ENCODE results near the gene PRDX2.
"Not testable (repeated sequence)": the region's sequence is repeated elsewhere in the genome, so short reads cannot be mapped to it uniquely, and the experiment has no call there.

The PRDX2 gene

DNA sequence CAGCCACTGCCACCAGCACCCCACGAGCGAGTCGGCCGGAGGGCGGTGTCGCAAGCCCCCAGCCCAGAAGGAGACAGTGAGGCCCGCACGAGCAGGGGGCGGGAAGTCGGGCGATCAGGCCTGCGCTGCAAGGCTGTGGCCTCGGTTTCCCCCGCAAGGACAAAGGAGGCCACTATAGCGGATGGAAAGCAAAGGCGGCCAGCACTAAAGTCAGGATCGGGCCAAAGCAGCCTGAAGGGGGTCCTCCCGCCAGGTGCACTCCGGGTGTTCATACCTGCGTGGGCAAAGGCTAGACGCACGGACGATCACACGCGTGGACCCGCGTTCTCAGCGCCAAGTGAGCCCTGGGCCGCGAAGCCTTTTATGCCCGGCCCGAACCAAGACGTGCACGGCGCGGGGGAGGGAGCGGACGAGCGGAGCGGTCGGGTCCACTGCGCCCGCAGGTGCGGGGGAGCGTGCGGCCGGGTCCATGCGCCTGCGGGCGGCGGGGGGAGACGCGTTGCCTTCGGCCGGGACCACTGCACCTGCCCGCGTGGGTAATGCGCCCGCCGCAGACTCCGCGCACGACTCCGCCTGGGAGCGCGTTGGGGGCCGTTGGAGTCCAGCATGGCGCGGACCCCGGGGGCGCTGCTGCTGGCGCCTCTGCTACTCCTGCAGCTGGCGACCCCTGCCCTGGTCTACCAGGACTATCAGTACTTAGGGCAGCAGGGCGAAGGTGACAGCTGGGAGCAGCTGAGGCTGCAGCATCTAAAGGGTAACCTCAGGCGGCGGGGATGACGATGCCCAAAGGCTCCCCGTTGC, at the start of gene PRDX2, which contains the start of gene THSD8:
Gene PRDX2, minus strand, starts transcription at position 335 of the 801 bp plus-strand sequence. CDS start 539 bp downstream, outside the sequence.
Gene THSD8, plus strand, starts transcription at position 604 of the 801 bp plus-strand sequence. Its CDS starts 3 bp downstream, at position 607.
- DNase-seq = peak; percentile 81

DNA sequence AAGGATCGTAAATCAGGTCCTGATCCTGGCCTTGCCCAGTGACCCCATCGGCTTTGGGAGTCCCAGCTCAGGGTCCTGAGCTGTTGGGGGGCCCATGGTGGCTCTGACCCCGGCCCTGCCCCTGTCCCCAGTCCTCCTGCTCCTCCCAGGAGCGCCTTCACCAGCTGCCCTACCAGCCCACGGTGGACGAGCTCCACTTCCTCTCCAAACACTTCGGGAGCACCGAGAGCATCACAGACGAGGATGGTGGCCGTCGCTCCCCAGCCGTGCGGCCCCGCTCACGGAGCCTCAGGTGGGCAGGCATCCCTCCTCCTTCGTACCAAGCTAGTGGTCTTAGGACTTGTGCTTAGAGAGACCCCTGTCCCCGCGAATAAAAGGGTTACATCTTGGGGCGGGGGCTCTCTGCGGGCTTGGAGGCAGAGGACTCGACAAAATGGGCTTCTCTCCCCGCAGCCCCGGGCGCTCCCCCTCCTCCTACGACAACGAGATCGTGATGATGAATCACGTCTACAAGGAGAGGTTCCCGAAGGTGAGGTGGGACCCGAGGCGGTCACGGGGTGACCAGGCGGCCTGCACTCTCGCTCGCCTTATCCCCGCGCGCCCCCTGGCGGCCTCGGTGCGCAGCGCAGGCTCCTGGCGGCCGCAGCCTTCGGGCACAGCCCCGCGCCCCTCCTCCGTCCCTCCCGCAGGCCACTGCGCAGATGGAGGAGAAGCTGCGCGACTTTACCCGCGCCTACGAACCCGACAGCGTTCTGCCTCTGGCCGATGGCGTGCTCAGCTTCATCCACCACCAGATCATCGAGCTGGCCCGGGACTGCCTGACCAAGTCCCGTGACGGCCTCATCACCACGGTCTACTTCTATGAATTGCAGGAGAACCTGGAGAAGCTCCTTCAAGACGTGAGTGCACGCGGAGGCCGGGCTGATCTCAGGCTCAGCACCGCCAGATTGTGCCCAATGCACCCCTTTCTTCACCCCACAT, 45.8 kb upstream of the PRDX2 start:
- peak; percentile 88 for DNase-seq

DNA sequence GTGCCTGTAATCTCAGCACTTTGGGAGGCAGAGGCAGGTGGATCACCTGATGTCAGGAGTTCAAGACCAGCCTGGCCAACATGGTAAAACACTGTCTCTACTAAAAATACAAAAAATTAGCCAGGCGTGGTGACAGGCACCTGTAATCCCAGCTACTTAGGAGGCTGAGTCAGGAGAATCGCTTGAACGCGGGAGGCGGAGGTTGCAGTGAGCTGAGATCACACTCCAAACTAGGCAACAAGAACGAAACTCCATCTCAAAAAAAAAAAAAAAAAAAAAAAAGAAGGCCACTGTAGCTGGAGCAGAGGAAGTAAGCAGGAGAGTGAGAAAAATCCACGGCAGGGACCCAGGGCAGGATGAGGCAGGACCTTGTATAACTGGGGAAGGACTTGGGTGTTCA, 45.0 kb upstream of the PRDX2 start:
- DNase-seq = not testable (repeated sequence)

DNA sequence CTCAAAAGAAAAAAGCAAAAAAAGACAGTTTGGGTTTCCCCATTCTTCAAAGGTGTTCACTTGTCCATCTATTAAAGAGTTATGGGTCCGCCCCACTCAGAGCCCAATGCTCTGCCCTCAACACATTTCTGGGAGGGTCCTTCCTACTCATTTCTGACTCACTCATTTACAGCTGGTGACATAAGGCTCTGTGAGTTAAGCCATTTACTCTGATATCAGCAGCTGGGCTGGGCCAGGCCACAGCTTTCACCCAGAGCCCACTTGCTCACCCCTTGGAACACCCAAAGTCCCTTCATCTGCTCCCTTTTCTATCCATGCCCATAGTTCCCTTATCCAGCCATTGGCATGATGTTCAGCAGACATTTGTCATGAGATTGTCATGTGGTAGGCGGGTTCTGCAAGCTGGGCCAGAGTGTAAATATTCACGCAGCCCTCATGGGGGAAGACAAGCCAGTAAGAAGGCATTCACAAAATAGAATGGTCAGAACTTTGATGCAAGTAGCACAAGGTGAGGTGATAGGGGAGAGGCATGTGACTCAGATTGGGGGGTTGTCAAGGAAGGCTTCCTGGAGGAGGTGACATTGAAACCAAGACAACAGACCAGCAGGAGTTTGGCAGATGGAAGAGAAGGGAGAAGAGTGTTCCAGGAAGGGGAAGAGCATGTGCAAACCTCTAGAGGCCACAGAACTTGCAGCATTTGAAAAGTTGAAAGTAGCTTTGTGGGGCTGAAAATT, 42.6 kb upstream of the PRDX2 start:
- DNase-seq = no peak

DNA sequence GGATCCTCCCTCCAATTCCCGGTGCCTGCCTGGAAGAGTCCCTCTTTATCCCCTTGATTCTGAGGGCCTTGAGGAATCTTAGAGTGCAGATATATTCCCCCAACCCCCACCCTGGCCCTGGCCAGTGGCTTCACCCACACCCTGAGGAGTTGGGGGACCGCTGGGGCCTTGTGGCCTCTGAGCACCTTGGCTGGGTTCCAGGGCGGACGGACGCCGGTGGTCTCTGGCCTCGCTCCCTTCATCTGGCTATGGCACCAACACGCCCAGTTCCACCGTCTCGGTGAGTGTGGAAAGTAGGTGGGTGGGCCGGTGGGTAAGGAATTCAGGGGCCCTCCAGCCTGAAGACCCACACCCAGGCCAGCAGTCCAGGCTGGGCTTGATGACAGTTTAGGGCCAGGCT, 41.7 kb upstream of the PRDX2 start:
- no peak for DNase-seq

DNA sequence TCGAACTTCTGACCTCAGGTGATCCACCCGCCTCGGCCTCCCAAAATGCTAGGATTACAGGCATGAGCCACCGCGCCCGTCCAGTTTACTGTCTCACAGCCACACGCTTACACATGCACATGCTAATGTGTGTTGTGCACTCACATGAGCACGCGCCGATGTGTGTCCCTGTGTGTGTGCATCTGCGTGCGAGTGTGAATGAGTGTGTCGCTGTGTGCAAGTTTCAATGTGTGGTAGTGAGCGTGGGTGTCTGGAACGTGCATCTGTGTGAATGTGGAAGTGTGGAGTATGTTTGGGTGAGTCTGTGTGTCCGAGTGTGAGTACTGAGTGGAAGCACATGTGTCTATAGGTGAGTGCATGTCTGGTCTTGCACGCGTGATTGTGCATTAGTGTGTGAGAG, 40.9 kb upstream of the PRDX2 start:
- no peak for DNase-seq

DNA sequence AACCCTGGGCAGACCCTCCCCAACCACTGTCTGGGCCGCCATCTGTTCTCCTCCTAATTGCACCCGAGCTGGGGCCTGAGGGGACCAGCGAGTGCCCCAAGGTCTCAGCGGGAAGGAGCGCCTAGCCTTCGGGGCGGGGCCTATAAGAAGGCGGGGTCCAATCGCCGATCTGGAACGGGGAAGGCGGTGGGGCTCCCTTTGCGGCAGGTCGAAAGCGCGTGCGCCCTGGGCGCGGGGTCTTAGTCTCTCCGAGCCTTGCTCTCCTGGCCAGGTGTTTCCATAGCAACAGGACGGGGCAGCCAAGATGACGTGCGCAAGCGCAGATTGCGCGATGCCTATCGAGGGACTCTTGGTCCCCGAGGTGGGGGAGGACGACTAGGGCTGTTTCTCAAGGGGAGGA, 39.5 kb upstream of the PRDX2 start:
- DNase-seq = no peak

DNA sequence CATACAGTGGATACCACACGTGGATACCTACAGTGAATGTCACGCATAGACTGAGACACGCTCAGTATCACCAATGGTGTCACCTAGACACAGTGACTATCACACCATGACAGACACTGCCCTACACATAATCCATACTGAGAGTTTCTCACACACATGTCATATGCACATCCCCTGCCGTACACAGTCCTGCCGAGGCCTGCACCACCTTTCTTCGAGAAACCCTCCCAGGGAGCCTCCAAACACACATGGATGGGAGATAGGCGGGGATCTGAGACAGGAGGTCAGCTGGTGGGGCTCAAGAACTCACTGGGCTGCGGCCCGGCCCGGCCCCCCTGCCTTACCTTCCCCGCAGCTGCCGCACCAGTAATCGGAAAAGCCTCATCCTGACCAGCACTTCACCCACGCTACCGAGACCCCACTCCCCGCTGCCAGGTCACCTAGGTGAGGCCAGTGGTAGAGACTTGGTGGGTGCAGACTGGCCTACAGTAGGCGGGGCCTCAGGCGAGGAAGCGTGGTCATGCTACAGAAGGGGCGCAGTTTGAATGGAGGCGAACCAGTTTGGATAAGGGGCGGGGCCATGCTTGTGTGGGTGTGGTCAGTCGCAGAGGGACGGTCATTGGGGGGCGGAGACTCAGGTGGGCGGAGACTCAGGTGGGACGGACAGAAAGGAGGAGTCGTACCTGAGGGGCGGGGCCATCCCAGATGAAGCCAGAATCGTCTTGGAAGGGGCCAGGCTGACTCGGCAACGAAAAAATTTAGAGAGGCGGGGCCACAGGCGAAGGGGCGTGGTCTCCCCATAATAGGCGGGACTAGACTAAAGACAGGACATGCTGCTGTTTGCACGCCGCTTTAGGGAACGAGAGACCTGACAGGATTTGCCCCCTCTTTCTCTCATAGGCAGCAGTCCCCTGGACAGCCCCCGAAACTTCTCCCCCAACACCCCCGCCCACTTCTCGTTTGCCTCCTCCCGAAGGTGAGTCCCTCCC, 38.8 kb upstream of the PRDX2 start:
- DNase-seq = peak; percentile 35

DNA sequence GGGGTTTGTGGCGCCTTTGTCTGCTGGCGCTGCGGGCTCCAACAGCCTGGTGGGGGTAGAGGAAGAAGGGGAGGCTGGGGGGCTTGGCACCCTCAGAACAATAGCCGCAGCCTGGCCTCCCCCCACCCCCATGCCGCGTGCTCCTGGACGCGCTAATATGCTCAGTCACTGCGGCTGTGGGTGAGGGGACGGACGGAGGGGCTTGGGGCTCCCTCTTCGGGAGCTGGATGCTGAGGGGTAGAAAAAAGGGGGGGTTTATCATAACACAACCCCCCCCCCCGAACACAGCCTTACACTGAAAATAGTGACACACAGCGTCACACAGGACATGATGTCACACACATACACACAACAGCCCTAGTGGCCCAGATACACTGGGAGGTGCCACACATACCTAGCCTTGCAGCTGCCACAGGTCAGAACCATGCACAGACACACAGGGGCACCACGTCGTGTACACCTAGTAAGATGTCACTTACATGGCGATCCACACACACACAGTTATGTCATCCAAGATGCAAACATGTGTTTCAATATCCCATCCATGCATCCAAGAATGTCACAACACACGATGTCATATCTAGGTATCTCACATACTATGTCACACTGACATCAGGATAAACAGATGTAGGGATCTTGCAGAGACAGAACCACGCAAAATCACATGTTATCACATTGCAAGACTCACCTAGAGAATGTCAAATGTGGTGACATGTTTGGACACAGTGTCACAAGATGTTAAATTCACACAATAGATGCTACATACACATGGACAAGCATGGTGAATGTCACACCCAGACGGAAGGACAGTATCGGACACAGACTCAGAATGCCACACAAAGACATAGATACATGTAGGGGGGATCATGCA, 37.5 kb upstream of the PRDX2 start:
- peak; percentile 27 for DNase-seq

DNA sequence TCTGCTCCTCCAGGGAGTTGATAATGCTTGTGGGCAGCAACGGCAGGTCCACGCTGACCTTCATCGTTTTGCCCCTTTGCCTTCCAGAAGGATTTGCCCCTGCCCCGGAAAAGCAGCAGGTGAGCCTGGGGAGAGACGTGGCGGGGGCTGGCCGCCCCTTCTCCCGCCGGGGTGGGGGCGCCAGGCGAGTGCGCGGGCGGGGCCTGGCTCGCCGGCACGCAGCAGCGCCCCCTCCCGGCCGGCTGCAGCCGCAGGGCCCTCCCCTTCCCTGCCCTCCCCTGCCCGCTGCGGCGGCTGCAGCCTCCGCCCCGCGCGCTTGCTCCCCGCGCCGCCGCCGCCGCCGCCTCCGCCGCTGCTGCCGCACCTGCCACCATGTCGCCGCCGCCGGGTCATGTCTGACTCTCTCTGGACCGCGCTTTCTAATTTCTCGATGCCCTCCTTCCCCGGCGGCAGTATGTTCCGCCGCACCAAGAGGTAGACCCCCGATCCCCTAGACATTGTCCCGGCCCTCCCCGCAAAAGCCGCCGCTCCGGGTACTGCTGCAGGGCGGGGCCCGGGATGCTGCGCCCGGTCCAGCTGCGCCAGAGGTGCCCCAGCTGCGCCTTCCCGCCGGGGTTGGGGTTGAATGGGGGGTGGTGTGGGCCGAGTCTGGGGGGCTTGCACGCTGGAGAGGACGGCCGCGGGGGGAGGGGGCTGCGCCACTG, 36.7 kb upstream of the PRDX2 start, which contains the start of gene MAST1:
Gene MAST1, plus strand, starts transcription at position 334 of the 704 bp plus-strand sequence. Its CDS starts 58 bp downstream, at position 392.
- peak; percentile 54 for DNase-seq

DNA sequence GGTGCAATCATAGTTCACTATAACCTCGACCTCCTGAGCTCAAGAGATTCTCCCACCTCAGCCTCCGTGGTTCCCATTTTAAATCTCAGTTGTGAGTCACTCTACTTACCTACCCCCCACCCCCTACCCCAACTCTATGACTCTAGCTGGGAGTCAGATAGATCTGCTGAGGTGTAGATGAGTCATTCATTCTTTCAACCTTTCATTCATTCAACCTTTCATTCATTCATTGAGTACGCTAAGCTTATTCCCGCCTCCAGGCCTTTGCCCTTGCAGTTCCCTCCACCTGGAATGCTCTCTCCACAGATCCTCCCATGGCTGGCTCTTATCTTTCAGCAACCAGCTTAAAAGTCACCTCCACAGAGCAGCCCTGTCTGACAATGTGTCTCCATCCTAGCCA, 35.6 kb upstream of the PRDX2 start:
- DNase-seq = no peak

DNA sequence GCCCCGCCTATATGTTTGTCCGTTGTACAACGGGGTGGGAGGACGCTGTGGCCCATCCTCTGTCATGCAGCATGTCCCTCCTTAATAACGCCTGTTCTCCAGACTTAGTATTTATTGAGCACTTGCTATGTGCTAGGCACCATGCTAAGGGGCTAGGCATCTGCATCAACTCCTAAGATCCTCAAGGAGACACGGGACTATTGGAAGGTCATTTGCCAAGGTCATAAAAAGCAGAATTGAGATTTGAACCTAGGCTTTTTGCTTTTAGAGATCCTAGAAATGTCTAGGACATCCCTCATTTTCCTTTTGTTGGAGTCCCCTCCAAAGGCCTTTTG, 34.9 kb upstream of the PRDX2 start:
- no peak for DNase-seq

DNA sequence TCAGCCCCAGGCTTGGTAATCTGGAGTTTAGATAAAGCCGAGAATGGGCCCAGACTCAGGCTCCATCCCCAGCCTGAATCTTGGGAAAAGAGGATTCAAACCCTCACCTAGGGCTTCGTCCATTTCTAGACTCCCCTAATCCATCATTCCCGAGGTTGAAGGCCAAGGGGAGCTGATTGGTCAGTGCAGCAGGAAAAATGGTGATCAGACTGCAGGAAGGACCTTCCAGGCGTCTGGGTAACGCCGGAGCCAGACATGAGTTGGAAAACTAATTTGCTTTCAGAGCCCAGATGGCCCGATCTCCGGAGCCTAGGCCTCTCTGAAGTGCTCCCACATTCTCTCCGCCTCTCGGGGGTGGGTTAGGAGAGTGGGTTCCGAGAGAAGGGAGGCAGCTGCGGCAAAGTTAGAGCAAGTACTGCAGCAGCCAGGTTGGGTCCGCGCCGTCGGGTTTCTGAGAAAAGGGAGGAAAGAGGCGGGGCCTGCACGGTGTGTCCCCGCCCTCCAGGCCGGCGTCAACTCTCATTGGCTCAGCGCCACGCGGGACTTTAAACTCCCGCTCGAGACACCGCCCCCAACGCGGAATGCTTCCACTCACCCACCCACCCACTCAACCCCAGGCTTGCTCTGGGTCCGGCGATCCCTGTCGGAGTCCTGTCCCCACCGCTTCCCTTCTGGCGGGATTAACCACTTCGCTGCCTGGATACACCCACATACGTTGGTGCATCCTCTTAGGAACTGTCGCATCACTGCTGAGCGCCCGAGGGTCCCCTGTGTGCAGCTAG, 33.6 kb upstream of the PRDX2 start:
- DNase-seq = peak; percentile 26

DNA sequence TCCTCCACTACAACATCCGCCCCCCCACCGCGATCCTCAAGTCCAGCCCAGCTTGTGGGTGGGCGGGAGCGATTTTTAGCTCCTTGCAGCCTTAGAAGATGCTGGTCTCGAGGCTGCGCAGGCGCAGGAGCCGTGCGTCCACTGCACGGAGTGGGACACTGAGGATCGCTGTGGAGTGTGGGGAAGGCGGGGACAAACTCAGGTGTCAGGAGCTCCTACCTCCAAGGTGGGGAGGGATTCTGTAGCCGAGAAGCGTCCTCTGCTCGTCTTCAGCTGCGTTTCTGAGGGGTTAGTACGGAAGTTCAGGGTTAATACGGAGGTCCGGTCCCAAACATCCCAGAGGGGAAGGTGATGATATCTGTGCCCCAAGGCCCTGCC, 33.0 kb upstream of the PRDX2 start, which contains the start of gene RTBDN:
Gene RTBDN, minus strand, starts transcription at position 14 of the 378 bp plus-strand sequence. CDS start 4,600 bp downstream, outside the sequence.
- no peak for DNase-seq

DNA sequence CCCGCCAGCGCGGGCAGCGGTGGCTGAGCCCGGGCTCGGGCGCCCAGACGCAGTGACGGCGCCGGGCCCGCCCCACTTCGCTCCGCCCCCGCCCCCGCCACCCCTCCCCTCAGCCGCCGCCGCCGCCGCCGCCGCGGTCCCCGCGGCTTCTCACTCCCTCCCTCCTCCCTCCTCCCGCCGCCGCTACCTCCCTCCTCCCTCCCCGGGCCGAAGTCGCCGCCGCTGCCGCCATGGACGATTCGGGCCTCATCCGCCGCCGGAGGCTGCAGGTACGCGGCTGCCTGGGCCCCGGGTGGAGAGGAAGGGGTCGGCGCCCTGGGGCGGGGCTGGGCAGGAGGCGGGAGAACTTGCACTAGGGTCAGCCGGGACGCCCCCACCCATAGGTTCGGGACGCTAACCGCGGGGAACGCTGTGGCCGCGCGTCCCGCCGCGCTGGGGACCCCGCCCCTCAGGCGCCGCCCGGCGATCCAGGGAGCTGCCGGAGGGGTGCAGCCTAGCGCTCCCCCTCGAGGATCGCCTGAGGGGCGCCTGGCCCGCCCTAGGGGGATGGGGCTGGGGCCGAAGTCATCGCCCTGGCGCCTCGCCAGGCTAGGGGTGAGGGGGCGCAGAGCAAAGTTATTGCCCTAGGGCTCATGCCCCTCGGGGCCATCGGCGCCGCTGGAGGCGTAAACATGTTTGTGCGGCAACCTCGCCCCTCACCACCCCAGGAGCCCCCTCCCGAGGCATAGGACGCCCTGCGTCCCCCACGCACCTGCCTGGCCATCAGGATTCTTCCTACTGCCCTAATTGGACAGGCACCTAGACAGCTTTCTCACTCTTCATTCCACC, 32.4 kb upstream of the PRDX2 start:
- DNase-seq = peak; percentile 42

DNA sequence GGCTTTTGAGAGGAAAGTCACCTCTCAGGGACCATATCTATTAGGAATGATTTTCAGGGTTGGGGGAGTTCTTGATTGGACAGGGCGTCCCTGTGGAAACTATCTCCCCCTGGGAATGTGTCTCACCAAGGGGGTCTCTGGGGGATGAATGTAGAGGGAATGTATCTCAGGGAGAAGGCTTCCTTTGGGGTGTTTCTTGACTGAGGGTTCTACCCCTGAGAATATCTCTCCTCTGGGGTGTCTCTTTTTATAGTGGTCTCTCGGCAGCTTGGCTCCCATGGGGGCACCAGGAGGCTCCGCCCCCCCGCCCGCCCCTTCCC, 31.8 kb upstream of the PRDX2 start:
- no peak for DNase-seq

DNA sequence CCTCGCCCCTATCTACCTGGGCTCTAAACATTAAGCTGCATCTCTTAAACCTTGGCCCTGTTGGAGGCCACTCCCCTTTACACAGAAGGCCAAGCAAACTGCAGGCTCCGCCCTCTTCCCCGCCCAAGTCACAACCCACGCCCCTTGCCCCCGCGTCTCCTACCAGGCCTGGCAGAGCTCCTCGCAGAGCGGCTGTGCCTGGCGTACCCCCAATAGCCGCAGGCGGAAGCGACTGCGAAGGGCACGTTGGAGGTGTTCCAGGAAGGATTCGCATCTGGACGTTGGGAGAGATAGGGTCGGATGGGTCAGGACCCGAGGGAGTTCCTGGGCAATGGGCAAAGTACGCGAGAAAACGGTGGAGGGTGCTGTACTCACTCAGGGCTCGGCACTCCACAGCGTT, 26.9 kb upstream of the PRDX2 start:
- DNase-seq = no peak
